OCI-LY1 (cell line): ENCODE results near the gene TLE4.

Source experiments
- CTCF ChIP-seq: fragments of 200-600 bp; sonication (generic), shearing (Covaris generic); IDR thresholded peaks from 2 replicates; pipeline ENCODE4 v1.5.1; 2017; ENCODE audit warnings: mild to moderate bottlenecking, antibody characterized with exemption, low read length, moderate library complexity, mixed read lengths
- EZH2 ChIP-seq: fragments of 200-600 bp; sonication (generic), shearing (Covaris generic); IDR thresholded peaks from 2 replicates; pipeline ENCODE4 v1.8.0; 2017; ENCODE audit warnings: borderline replicate concordance, mixed run types, mild to moderate bottlenecking, antibody characterized with exemption, low read length, moderate library complexity, mixed read lengths

GRCh38 chr9:79774356-79774755 lies 202.6 kb downstream of the TLE4 start:
- no peak for TF ChIP-seq EZH2
- no peak for TF ChIP-seq CTCF
